GM21526 (cell line): ENCODE results near the gene UCHL1.
A peak's percentile ranks its signal among the peaks of the same experiment; 100 is the strongest.
"Not testable (repeated sequence)": the region's sequence is repeated elsewhere in the genome, so short reads cannot be mapped to it uniquely, and the experiment has no call there.

Experiments used
- ATAC-seq: cut with Tn5 transposase; IDR thresholded peaks from one replicate; pipeline ENCODE4 v1.9.1; 2021; ENCODE audit warnings: moderate library complexity; ENCODE audit not compliant: unreplicated experiment, low FRiP score

UCHL1 gene

DNA sequence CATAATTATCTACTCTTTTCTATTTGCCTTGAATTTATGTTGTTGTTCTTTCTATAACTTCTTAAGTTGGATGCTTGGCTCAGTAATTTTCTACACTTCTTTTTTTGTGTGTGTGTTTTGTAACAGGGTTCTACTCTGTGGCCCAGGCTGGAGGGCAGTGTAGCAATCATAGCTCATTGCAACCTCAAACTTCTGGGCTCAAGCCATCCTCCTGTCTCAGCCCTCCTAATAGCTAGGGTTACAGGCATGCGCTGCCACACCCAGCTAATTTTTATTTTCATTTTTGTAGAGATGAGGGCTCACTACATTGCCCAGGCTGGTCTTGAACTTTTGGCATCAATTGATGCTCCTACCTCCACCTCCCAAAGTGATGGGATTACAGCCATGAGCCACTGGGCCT is 20.7 kb upstream of the UCHL1 start:
- no peak for ATAC-seq

- ATAC-seq: no peak
Measured at GRCh38 chr4:41236508-41236907, 20.2 kb upstream of the UCHL1 start.

DNA sequence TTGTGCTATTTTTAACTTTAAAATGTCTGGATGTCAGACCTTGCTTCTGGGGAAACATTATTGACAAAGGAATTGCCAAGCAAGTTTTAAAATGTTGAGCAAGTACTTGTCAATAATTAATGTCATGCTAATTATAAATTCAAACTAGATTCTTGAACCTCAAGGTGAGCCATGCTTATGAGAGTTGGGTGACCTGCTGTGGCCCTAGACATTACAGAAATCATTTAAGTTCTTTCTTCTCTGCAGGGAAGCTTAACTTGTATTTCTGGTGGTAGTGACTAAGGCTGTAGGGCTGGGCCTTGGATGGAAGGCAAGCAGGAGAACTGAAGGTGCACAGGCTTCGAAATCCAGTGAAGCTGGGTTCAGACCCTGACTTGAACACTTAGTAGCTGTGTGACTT is 14.8 kb upstream of the UCHL1 start:
- ATAC-seq: no peak

DNA sequence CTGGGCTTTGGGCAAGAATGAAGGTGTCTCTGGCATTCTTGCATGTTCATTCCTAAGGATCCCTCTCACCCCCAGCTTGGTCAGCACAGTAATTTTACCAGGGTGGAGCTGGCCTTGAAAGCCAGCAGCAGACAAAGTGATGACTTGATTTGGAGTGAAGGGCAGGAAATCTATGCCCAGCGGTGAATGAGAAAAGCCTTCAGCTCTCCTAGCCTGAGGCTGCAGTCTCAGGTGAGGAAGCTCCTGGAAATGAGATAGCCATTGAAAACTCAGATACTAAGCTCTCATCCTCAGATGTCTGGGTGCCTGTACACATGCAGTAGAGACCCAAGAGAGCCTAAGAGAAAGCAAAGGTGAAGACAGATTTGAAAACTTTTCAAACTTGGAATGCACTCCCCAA is 10.7 kb upstream of the UCHL1 start:
- ATAC-seq: no peak

DNA sequence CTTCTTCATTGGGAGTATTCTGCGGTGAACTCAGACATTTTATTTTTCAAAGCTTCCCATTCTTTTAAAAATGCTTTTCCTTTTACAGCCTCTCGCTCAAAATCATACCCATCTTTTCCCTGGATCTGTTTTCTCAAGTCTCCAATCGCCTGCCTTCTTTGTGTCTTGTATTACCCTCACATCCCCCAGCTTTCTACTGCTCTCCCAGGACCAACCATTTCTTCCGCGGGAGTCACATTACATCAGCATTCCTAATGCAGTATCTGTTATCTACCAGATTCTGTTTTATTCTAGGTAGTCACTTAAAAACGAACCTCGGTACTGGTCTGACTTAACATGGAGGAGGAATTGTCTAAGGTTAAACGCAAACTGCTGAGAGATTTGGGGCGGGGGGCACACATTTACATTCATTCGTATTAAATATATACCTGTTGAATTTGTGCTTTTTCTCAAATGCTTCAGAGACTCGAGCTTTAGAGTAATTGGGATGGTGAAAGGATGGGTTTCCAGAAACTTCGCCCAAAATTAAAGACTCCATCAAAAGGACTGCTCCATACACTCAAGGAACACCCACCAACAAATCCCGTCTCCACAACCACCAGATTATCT is 493 bp upstream of the UCHL1 start:
- no peak for ATAC-seq

DNA sequence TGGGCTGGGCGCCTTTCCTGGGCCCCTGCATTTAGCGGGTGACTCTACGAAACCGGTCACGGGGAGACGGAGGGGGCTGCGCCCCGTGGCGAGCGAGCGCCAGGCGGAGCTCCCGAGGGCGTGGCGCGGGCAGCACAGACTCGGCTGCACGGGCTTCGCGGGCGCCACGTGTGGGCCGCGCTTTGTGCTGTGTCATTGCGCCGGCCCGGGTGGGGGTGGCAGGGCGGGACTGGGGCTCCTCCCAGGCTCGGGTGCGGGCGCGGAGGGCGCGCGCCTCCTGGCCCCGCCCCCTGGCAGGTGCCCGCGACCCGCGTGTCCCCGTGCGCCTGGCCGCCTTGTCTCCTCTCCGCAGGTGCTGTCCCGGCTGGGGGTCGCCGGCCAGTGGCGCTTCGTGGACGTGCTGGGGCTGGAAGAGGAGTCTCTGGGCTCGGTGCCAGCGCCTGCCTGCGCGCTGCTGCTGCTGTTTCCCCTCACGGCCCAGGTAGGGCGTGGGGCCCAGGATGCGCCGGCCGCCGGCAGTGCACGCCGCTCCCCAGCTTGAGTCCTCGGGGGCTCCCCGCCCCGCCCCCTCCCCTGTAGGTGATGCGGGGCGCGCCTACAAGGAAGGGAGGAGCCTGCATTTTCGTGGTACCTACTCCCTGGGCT is 651 bp downstream of the UCHL1 start:
- no peak for ATAC-seq

DNA sequence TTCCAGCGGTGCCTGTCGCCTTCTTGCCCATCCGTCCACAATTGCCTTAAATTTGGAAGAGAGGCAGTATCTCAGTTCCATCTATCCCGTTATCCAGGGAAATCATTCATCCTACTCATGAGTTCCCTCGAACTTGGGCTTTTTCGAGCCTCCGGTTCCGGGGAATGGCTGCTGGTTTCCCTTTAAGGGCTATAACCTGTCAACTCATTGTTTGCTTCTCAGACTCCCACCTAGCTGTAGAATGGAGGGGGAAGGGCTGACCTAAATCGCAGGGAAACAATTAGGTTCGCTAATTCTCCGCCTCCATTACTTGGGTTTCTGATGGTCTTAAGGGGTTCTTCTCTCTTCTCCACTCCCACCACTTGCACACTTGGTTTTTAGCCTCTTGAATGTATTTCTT is 1.2 kb downstream of the UCHL1 start:
- no peak for ATAC-seq

GRCh38 chr4:41258783-41259182 is 2.1 kb downstream of the UCHL1 start:
- ATAC-seq: no peak

DNA sequence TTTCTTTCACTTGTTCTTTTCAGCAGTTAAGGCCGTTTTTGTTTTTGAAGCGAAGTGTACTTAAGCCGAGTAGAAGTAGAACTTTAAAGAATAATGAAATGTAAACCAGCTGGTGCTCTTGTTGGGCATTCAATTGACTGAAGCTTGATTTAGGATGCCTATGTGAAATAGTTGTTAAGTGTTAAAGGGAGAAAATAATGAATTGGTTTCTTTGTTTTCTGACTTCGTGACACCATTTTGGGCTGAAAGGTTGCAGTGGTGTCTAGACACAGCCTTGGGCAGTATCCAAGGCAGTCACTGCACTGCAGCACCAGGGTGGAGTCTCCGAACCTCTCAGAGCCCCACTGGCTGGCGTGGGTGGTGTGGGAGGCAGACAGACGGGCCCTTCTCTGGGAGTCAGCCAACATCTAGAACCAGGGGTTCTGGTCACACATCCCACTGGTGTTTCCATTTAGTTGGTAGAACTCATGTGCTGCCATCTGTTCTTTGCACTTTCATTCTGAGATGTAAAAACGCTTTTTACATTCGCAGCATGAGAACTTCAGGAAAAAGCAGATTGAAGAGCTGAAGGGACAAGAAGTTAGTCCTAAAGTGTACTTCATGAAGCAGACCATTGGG is 3.5 kb downstream of the UCHL1 start:
- no peak for ATAC-seq

- no peak for ATAC-seq
Measured at GRCh38 chr4:41262198-41262597, 5.5 kb downstream of the UCHL1 start.

DNA sequence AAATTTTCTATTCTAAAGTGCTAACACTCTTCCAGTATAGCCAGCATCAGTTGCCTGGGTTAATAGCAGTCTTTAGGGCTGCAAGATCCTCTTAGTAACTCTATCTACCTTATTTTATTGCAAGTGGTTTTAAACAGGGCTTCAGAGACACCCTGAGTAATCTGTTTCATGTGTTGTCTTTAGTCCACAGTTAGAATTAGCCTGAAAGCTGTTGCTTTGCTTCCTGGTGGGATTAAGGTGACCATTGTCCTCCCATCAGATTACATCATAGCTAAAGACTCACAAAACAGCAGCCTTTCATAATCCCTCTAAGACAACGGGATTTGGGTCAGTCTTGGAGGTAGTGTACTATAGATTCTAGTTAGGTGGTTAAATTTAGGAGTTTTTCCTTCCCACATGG is 7.5 kb downstream of the UCHL1 start:
- no peak for ATAC-seq

GRCh38 chr4:41267997-41268396 is 11.3 kb downstream of the UCHL1 start:
- no peak for ATAC-seq

DNA sequence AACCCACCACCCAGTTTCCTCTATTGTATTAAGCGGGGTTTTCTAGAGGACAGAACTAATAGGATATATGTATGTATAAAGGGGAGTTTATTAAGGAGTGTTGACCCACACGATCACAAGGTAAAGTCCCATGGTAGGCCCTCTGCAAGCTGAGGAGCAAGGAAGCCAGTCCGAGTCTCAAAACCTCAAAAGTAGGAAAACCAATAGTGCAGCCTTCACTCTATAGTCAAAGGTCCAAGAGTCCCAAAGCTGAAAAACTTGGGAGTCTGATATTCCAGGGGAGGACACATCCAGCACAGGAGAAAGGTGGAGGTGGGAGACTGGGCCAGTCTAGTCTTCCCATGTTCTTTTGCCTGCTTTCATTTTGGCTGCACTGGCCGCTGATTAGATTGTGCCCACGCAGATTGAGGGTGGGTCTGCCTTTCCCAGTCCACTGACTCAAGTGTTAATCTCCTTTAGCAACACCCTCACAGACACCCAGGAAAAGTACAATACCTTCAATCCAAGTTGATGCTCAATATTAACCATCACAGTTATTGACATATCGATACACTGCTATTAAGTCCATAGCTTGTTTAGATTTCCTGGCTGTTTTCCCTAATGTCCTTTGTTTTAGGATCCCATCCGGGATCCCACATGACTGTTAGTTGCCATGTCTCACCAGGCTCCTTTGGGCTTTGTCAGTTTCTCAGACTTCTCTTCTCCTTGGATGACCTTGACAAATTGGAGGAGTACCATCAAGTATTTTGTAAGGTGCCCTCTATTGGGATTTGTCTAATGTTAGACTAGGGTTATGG is 12.2 kb downstream of the UCHL1 start:
- no peak for ATAC-seq

- ATAC-seq: no peak
Measured at GRCh38 chr4:41269682-41270081, 13.0 kb downstream of the UCHL1 start.

- ATAC-seq: not testable (repeated sequence)
Measured at GRCh38 chr4:41275931-41276330, 19.2 kb downstream of the UCHL1 start.

GRCh38 chr4:41280010-41280409 is 23.3 kb downstream of the UCHL1 start:
- ATAC-seq: no peak

GRCh38 chr4:41281038-41281634 is 24.4 kb downstream of the UCHL1 start:
- peak; percentile 97 for ATAC-seq

DNA sequence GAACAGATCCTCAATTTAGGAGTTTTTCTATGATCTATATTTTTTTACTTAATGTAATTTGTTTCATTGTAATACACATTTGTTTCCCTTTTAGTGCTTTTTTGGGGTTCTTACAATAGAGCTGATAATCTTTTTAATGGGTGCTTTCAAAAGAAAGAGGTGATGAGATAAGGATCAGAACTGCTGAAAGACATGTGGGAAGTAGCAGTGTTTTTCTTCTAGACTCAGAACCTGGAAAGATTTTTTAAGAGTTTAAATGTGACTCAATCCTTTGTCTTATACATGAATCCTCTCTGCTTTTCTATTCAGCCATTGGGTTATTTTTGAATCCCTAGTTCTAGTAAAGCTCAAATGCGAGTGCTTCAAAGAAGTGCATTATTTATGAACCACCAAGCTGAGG is 25.6 kb downstream of the UCHL1 start:
- no peak for ATAC-seq

DNA sequence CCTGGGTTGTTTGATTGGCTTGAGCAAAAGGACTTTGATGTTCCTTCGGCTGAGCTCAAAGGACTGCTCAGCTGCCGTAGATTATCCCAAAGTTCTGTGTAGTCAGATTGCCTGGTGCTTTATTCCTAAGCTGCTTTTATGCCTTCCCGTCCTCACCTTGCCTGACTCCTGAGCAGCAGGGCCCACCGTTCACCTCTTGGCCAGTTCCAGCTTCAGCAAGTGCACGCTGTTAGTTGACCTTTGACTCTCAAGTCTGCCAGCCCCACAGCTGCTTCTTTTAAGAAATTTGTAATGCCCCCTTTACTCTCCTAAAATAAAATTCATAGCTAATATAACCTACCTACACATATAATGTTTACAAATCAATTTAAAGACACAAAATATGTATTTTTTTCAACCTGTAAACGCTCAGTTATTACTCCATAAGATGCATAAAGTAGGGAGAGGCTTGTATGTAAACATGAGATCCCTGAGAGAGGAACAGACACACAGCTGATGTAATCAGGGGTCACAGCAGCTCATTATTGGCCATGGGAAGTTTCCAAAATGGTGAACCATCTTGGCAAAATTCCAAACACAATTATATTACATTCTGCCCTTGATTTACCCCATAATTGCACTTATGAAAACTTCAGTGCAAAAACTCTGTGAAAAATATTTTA is 28.6 kb downstream of the UCHL1 start:
- ATAC-seq: no peak

DNA sequence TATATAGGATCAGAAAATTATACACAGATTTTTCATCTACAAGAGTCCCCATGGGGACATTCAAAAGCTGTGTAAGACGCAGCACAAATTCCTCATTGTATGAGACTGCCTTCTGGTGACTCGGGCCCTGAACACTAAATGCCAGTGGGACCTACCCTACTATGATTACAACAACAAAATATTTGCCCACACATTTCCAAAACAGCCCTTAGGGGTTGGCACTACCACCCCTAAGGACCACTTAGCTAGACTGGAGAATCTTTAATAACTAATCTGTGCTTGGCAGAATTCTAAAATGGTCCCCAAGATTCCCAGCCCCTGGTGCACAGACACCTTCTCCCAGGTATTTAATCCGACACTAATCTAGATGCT is 29.1 kb downstream of the UCHL1 start:
- no peak for ATAC-seq

DNA sequence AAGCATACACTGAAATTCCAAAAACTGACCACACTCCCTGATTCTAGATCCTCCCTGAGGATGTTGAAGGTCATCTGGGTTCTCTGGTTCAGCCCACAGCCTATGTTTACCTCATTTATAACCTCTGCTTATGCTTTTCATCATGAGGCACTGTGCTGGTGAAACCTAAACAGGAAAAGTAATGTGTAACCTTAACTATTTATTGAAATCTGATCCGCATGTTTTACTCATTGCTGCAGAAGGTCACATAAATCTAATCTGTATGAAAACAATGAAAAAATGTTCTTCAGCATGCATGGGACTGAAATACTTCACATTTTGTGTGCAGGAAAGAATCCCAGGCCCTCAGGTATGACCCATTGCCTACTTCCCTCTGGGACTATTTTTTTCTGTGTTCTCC is 30.3 kb downstream of the UCHL1 start:
- ATAC-seq: no peak
